IPS-20b (cell line): ENCODE data around the gene ABLIM1.

ENCODE experiments used
- H3K27ac ChIP-seq: one replicate; pipeline ENCODE4 v1.5.1; 2013; ENCODE audit warnings: low read length
- H3K27me3 ChIP-seq: 2 replicates; pipeline ENCODE4 v1.6.1; 2013; ENCODE audit warnings: mild to moderate bottlenecking, low read length, inconsistent platforms; ENCODE audit not compliant: insufficient read depth
- H3K36me3 ChIP-seq: 2 replicates; pipeline ENCODE4 v1.6.1; 2013; ENCODE audit warnings: low read depth, mild to moderate bottlenecking, inconsistent platforms, low read length, moderate library complexity; ENCODE audit not compliant: insufficient read depth
- H3K4me1 ChIP-seq: 2 replicates; pipeline ENCODE4 v1.6.1; 2013; ENCODE audit warnings: mild to moderate bottlenecking, control low read depth, inconsistent platforms, low read length, moderate library complexity; ENCODE audit not compliant: insufficient read depth
- H3K4me3 ChIP-seq: 2 replicates; pipeline ENCODE4 v1.5.1; 2013; ENCODE audit warnings: mild to moderate bottlenecking, low read length, inconsistent platforms
- H3K9ac ChIP-seq: 2 replicates; pipeline ENCODE4 v1.6.1; 2013; ENCODE audit warnings: low read depth, mild to moderate bottlenecking, inconsistent platforms, low read length, moderate library complexity
- H3K9me3 ChIP-seq: 2 replicates; pipeline ENCODE4 v1.6.1; 2013; ENCODE audit warnings: mild to moderate bottlenecking, low read depth, low read length, inconsistent platforms; ENCODE audit not compliant: insufficient read depth

The ABLIM1 gene

DNA sequence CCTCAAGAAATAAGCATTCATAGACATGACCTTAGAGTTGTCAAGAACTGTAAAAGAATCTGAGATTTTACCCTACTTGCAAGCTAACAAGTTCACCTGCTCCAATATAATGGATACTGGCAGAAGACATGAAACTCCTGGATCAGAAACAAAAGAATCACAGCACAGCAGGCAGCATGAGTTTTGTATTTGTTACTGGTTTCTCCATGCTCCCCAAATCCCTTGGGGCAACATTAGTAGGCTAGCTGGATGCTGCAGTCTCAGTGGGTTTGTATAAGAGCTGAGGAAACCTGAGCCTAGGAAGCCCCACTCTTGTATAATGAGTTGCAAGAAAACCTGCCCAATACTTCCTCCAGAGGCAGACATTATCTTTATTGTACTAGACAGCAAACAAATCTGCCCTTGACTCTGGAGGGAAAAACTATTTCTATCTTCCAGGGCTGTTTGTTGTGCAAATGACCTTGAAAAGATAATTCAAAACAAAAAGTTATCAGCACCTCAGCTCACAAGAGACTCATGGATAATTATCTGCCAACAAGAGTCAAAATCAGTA lies 64.8 kb downstream of the ABLIM1 start:
- Histone ChIP-seq H3K27ac (no peak overlapping the region), H3K27me3 (no peaks in the 10 kb centered on the region), H3K4me3 (no peak overlapping the region), H3K4me1 (no peaks in the 10 kb centered on the region), H3K9me3 (no peaks in the 10 kb centered on the region), H3K36me3 (no peaks in the 10 kb centered on the region), H3K9ac (no peak overlapping the region)

DNA sequence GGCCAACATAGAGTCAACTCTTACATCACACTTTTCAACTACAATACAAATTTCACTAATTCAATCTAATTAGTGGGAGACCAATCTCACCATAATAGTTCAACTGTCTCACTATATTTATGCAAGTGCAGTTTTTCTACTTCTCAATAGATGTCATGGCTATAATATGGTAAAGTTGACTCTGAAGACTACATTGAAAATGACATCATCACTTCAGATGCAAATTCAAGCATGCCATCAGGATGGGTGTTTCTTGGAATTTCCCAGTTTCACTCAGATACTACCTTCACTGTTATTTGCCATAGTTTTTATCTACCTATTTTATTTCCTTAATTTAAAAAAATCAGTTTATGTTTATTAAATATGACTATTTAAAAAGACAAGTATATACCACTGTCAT lies 67.1 kb downstream of the ABLIM1 start:
- Histone ChIP-seq H3K27me3 (no peaks in the 10 kb centered on the region), H3K36me3 (no peaks in the 10 kb centered on the region), H3K4me1 (no peaks in the 10 kb centered on the region), H3K27ac (no peak overlapping the region), H3K9ac (no peak overlapping the region), H3K4me3 (no peak overlapping the region), H3K9me3 (no peaks in the 10 kb centered on the region)

DNA sequence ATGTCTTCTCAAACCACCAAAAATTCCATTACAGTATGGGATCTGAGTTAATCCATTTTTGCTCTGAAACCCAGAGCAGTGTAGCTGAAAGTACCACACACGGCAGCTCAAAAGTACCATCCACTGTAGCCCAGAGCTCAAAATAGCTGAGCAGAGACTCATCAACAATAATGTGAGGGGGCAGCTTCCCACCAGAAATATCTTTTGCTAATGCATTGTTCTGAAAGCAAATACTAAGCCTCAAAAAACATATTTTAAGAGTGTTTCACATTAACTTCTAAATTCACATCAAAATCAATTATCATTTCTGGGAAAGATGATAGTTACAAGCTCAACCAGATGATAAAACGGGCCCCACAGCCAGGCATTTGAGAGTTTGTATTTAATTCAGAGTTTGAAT lies 73.7 kb downstream of the ABLIM1 start:
- Histone ChIP-seq H3K27me3 (no peaks in the 10 kb centered on the region), H3K27ac (no peak overlapping the region), H3K9me3 (no peaks in the 10 kb centered on the region), H3K9ac (no peak overlapping the region), H3K4me1 (peaks cover 5% of the 10 kb centered on the region; the same call in 1 of the 2 replicates), H3K36me3 (no peaks in the 10 kb centered on the region), H3K4me3 (no peak overlapping the region)

DNA sequence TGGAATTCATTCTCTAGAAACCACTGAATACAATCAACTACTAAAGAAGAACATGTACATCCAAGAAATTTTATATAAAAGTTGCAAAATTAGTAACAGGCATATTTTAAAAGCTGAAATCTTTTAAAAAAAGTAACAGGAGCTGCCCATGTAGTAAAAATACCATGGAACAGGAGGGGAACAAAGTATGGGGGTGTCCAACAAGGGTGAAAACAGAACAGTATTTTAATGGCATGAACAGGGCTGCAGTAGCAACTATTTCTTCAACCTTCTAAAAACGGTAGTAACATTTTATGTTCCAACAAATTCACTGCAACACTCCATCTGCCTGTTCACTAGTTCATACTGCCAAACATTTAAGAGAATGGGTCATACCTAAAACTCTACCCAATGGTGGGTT lies 77.0 kb downstream of the ABLIM1 start:
- H3K9ac ChIP-seq = no peak overlapping the region
- peaks cover 5% of the 10 kb centered on the region; the same call in 1 of the 2 replicates for H3K4me1 ChIP-seq
- no peak overlapping the region for H3K4me3 ChIP-seq
- H3K36me3 ChIP-seq = no peaks in the 10 kb centered on the region
- H3K27ac ChIP-seq = no peak overlapping the region
- no peaks in the 10 kb centered on the region for H3K9me3 ChIP-seq
- H3K27me3 ChIP-seq = no peaks in the 10 kb centered on the region

DNA sequence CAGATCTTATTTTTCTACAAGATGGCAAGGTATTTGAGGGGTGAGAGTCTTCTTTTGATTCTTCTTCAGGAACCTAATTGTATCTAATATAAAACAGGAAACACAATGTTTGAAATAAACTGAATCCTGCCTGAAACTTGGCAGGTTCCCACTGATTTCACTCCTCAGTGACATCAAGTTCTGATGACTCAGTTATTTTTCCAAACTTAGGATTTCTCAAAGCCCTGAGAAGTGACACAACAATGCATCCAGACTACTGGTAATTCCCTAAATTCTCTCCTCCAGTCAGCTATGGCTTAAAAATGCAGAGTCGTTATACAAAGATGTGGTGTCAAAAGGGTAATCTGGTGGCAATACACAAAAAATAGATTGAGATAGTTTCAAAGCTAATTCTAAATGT lies 80.9 kb downstream of the ABLIM1 start:
- no peaks in the 10 kb centered on the region; the same call in 1 of the 2 replicates for H3K4me1 ChIP-seq
- H3K4me3 ChIP-seq = no peak overlapping the region
- no peaks in the 10 kb centered on the region for H3K9me3 ChIP-seq
- H3K27ac ChIP-seq = no peak overlapping the region
- H3K9ac ChIP-seq = no peak overlapping the region
- H3K36me3 ChIP-seq = no peaks in the 10 kb centered on the region
- no peaks in the 10 kb centered on the region for H3K27me3 ChIP-seq

DNA sequence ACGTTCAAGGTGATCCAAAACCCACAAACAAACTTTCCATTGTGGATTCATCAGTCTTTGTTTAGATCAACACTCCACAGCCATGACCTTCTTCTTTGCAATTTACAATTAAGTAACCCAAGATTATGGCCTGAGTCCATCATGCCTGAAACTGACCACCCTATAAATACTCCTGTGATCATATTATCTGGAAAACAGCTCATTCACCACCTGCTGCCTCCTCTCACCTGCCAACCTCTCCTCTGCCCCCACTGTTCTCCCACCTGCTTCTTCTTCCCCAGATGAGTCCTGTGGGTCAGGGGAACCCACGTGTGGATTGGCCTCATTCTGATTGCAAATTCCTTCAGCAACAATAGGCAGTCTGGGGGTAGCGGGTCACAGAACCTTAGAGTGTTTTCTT lies 81.4 kb downstream of the ABLIM1 start:
- no peak overlapping the region for H3K9ac ChIP-seq
- no peaks in the 10 kb centered on the region for H3K27me3 ChIP-seq
- no peaks in the 10 kb centered on the region; the same call in 1 of the 2 replicates for H3K4me1 ChIP-seq
- no peak overlapping the region for H3K4me3 ChIP-seq
- no peak overlapping the region for H3K27ac ChIP-seq
- H3K9me3 ChIP-seq = no peaks in the 10 kb centered on the region
- no peaks in the 10 kb centered on the region for H3K36me3 ChIP-seq

DNA sequence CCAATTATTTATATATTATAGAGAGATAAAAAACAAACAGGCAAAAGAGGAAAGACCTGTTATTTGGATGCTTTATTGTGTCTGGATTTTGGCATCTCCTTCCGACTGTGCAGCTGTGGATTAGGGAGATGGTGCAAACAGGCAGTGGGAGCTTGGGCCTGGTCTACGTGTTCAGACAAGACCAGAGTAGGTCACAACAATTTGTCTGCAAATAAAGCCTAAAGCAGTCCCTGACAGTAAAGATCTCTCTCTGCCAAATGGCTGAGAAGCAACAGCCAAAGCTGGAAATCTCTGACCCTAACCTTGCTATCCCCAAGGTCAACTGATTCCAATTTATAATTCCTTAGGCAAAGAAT lies 82.0 kb downstream of the ABLIM1 start:
- H3K4me1 ChIP-seq = no peaks in the 10 kb centered on the region; the same call in 1 of the 2 replicates
- H3K27me3 ChIP-seq = no peaks in the 10 kb centered on the region
- H3K4me3 ChIP-seq = no peak overlapping the region
- H3K9ac ChIP-seq = no peak overlapping the region
- H3K27ac ChIP-seq = no peak overlapping the region
- no peaks in the 10 kb centered on the region for H3K36me3 ChIP-seq
- no peaks in the 10 kb centered on the region for H3K9me3 ChIP-seq

DNA sequence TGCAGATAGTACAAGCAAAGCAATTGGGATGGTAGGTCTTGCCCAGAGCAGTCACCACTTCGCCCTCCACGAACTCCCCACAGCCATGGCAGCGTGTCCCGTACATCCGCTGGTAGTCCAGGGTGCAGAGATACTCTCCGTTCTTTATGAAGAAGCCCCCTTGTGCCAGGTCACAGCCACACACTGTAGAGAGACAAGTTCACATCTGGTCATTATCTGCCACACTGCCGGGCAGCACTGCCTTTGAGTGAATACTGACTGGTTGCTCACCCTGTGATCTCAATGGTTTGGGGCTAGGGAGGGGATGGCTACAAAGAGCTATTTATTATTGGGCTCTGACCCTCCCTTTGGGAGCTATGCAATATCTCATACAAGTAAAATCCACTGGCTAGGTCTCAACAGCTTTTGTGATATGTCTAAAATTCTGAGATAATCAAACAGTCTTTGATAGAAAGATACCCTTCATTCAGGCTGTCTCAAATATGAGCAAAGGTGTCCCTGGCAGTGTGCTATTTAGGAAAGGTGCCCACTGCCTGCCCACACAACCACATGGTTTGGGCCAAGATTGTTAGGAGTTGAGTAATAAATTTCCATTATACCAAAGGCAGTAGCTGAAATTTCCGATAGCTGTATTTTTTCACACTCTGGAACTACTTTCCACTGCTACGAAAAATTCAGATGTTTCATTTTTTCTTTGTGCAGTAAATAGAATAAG lies 82.5 kb downstream of the ABLIM1 start:
- Histone ChIP-seq H3K27me3 (no peaks in the 10 kb centered on the region), H3K9ac (no peak overlapping the region), H3K4me1 (no peaks in the 10 kb centered on the region; the same call in 1 of the 2 replicates), H3K36me3 (no peaks in the 10 kb centered on the region), H3K27ac (no peak overlapping the region), H3K9me3 (no peaks in the 10 kb centered on the region), H3K4me3 (no peak overlapping the region)

DNA sequence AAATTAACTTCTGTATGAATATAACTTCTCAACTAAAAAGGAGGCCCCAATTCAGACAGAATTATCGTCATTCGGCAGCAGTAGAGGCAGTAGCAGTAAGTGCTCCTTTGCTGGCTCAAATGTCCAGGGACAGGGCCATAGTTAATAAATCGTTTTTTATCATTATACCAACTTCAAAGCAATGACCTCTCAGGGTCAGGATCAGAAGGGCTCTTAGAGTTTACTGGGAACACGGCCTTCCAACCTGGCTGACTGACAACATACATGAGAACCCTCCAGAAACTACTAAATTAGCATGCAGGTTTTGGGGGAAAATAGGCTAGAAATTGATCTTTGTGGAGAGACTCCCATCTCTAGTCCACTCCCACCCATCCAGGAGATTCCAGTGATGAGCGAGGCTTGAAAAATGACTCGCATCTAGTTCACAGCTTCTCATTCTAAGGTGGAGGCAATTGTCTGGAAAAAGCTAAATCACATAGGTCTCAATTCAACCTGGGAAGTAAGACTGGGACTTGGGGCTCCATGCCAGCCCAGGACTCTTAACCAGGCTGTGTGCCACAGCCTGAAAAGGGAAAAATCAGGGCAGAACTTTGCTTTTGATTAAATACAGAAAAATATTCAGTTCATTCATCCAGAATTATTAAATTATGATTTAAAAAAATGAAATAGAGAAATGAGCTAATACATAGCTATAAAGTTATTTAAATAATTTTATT lies 84.6 kb downstream of the ABLIM1 start:
- Histone ChIP-seq H3K36me3 (no peaks in the 10 kb centered on the region), H3K9ac (no peak overlapping the region), H3K4me1 (no peaks in the 10 kb centered on the region; the same call in 1 of the 2 replicates), H3K27ac (no peak overlapping the region), H3K4me3 (no peak overlapping the region), H3K9me3 (no peaks in the 10 kb centered on the region), H3K27me3 (no peaks in the 10 kb centered on the region)

DNA sequence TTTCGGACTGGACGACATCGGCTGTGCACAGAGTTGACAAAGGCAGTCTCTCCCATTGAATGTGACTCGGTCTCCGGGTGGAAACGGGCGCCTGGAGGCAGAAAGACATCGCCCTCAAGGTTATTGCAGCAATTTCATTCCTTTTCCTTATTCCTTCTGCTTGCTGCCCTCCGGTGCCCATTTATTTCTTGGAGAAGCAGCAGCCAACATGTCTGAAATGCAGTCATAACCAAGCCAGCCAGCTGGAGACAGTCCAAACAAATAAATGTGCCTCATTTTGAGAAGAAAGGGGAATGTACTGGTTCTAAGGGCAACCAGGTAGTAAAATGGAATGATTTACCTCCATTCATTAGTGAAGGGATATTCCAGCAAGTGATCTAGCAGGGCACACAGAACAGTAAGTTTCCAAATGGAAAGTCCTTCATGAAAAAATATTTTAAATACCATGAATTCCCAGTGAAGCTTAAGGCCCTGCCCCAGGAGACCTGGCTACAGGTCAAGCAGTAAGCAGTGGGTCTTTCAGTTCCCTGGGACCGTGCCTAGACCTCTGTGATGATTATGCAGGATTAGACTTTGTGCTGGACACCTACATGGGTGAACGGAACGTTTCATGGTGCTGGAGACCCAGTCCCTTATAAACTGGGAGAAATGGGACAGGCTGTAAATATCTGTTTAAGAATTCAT lies 86.6 kb downstream of the ABLIM1 start:
- no peaks in the 10 kb centered on the region for H3K36me3 ChIP-seq
- H3K4me3 ChIP-seq = no peak overlapping the region
- no peaks in the 10 kb centered on the region for H3K9me3 ChIP-seq
- H3K27ac ChIP-seq = no peak overlapping the region
- H3K9ac ChIP-seq = no peak overlapping the region
- no peaks in the 10 kb centered on the region; the same call in 1 of the 2 replicates for H3K4me1 ChIP-seq
- H3K27me3 ChIP-seq = no peaks in the 10 kb centered on the region

DNA sequence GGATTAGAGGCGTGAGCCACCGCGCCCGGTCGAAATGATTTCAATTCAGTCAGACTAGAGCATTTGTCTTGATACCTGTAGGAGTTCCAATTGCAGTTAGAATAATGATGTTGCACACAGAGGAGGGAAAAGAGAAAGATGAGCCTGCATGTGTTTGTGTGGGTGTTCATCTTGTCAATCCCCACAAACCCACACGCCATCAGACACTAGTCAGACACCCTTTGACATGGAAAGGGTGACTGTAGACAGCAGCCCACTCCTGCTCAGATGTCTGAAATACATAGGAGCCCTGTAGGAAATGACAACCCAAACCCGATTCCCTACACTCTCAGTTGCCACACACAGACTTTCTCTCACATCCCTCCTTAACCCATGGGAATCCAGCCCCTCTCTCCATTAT lies 92.0 kb downstream of the ABLIM1 start:
- Histone ChIP-seq H3K36me3 (no peaks in the 10 kb centered on the region), H3K4me1 (no peaks in the 10 kb centered on the region), H3K9me3 (no peaks in the 10 kb centered on the region), H3K9ac (no peak overlapping the region), H3K27ac (no peak overlapping the region), H3K4me3 (no peak overlapping the region), H3K27me3 (no peaks in the 10 kb centered on the region)
